Mesothelial cell of epicardium (in vitro differentiated cells): ENCODE results near the gene OLR1. TPM values are rescaled to one million over a fixed set of nuclear protein-coding genes. Genes with fewer than 3 reads are reported as not detected.

Experiments
- DNase-seq, 2 experiments: peaks; one replicate each; pipeline ENCODE4 v3.0.0; 2021; ENCODE audit warnings: low spot score in 2 of 2; ENCODE audit not compliant: unreplicated experiment in 2 of 2
- H3K27ac Mint-ChIP-seq: 2 replicates; pipeline ENCODE4 v1.8.0; 2021; ENCODE audit warnings: mixed read lengths
- H3K27me3 Mint-ChIP-seq: 2 replicates; pipeline ENCODE4 v1.8.0; 2021; ENCODE audit warnings: low read depth, mixed read lengths
- H3K36me3 Mint-ChIP-seq: 2 replicates; pipeline ENCODE4 v1.8.0; 2021; ENCODE audit warnings: mixed read lengths
- H3K4me1 Mint-ChIP-seq: 2 replicates; pipeline ENCODE4 v1.8.0; 2021; ENCODE audit warnings: mixed read lengths
- H3K4me3 Mint-ChIP-seq: 2 replicates; pipeline ENCODE4 v1.8.0; 2021; ENCODE audit warnings: mild to moderate bottlenecking, moderate library complexity, mixed read lengths
- H3K9me3 Mint-ChIP-seq: 2 replicates; pipeline ENCODE4 v1.8.0; 2021; ENCODE audit warnings: mixed read lengths
- CTCF ChIP-seq: fragments of 200-600 bp; sonication (generic); IDR thresholded peaks from one replicate; pipeline ENCODE4 v1.5.0; 2021; ENCODE audit warnings: antibody characterized with exemption; ENCODE audit not compliant: unreplicated experiment
- total RNA-seq: library from RNA; stranded (reverse); gene quantifications from 3 replicates; pipeline ENCODE4 v1.2.1, GENCODE V29; 2021

The OLR1 gene
- total RNA-seq, 1 donor from 2014 or later = 1.7 TPM

- Mint-ChIP-seq H3K4me3 (no peak overlapping the region), H3K27me3 (no peaks in the 10 kb centered on the region), H3K9me3 (no peaks in the 10 kb centered on the region), H3K4me1 (peaks cover 29% of the 10 kb centered on the region), H3K27ac (no peak overlapping the region), H3K36me3 (no peaks in the 10 kb centered on the region)
- no peak for DNase-seq
- TF ChIP-seq CTCF = no peak
These were observed 6.5 kb downstream of the OLR1 start for GRCh38 chr12:10165421-10165820.

GRCh38 chr12:10163084-10163483 is 8.8 kb downstream of the OLR1 start:
- Mint-ChIP-seq H3K27ac (no peak overlapping the region), H3K36me3 (no peaks in the 10 kb centered on the region), H3K4me3 (no peak overlapping the region), H3K4me1 (peaks cover 33% of the 10 kb centered on the region), H3K27me3 (no peaks in the 10 kb centered on the region), H3K9me3 (peaks cover 2% of the 10 kb centered on the region)
- no peak for DNase-seq
- TF ChIP-seq CTCF = no peak

GRCh38 chr12:10160617-10161385 is 11.1 kb downstream of the OLR1 start:
- DNase-seq = no peak

GRCh38 chr12:10159280-10159679 is 12.7 kb downstream of the OLR1 start:
- Mint-ChIP-seq H3K4me1 (peaks cover 24% of the 10 kb centered on the region), H3K27me3 (no peaks in the 10 kb centered on the region)

More at GRCh38 chr12:10160617-10161385, 11.1 kb downstream of the OLR1 start:
- H3K4me1 Mint-ChIP-seq = peaks cover 24% of the 10 kb centered on the region
- no peak overlapping the region for H3K4me3 Mint-ChIP-seq
- H3K27ac Mint-ChIP-seq = peak overlapping the region; percentile 11
- peaks cover 4% of the 10 kb centered on the region for H3K9me3 Mint-ChIP-seq
- no peak for TF ChIP-seq CTCF
- no peaks in the 10 kb centered on the region for H3K27me3 Mint-ChIP-seq
- no peaks in the 10 kb centered on the region for H3K36me3 Mint-ChIP-seq

DNA sequence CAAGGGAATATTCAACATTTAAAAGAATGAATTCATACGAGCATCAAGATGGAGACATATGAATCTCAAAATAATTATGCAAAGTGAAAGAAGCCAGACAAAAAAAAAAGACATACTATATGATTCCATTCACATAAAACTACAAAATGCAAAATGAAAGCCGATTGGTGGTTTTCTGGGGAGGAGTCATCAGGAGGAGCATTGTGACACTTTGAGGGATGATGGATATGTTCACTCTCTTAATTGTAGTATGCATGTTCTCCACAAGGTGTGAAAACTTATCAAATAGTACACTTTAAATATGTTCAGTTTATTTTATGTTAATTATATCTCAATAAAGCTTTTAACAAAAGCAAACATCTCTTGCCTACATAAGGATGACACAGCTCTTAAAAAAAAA is 13.5 kb downstream of the OLR1 start:
- no peak for DNase-seq
- Mint-ChIP-seq H3K9me3 (peaks cover 4% of the 10 kb centered on the region), H3K27ac (no peak overlapping the region), H3K4me1 (peaks cover 30% of the 10 kb centered on the region), H3K36me3 (no peaks in the 10 kb centered on the region), H3K27me3 (no peaks in the 10 kb centered on the region), H3K4me3 (no peak overlapping the region)
- peak; percentile 30 for TF ChIP-seq CTCF

More at GRCh38 chr12:10159280-10159679, 12.7 kb downstream of the OLR1 start:
- DNase-seq = no peak
- no peak for TF ChIP-seq CTCF
- H3K4me3 Mint-ChIP-seq = no peak overlapping the region
- H3K36me3 Mint-ChIP-seq = no peaks in the 10 kb centered on the region
- H3K27ac Mint-ChIP-seq = peak overlapping the region; percentile 35
- H3K9me3 Mint-ChIP-seq = peaks cover 4% of the 10 kb centered on the region
